ENCODE results near the gene ARFGEF2.

GRCh38 chr20:49028684-49029083 lies 107.2 kb downstream of the ARFGEF2 start:
- no peak for TF ChIP-seq CTCF (IDR thresholded peaks at IDR 0.05)
- TF ChIP-seq EP300 (IDR thresholded peaks at IDR 0.05), result no peak
- no peak for TF ChIP-seq POLR2A (IDR thresholded peaks at IDR 0.05)
